ENCODE results near the gene RHOBTB3. TPM values are rescaled to one million over a fixed set of nuclear protein-coding genes. Genes with fewer than 3 reads are reported as not detected.

Gene RHOBTB3
- total RNA-seq, 1 donor from 2014 or later = 93.5 TPM

DNA sequence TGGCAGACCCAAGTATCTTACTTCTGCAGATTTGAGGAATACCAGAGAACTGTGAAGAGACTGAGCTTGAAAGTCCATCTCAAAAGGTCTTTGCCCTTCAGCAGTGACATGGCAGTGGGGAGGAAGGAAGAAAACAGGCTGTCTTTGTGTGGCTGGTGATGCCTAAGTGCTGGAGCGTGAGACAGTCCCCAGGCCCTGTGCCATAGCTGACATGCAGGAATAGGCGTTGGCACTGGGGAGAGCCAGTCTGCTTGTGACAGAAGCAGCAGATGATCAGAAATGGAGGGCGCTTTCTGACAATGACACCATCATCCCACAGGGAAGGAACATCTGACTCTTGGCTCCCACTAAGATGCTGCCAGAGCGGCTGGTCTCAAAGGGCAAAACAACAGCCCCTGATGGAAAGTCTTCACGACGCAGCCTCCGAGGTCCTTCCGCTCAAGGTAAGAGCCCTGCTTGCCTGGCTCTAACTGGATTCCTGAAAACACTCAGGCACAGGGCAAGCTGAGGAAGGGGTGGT is 106.9 kb downstream of the RHOBTB3 start:
- Histone ChIP-seq H3K36me3 (ENCODE audit: control insufficient read depth, insufficient read depth, low read length) (no peaks in the 10 kb centered on the region), H3K4me3 (ENCODE audit: low read depth, low read length) (no peak overlapping the region), H3K27me3 (ENCODE audit: control insufficient read depth, insufficient read depth, low read length) (no peaks in the 10 kb centered on the region)
- DNase-seq (ENCODE audit: low read depth) = no peak
- TF ChIP-seq, protein P1, sequence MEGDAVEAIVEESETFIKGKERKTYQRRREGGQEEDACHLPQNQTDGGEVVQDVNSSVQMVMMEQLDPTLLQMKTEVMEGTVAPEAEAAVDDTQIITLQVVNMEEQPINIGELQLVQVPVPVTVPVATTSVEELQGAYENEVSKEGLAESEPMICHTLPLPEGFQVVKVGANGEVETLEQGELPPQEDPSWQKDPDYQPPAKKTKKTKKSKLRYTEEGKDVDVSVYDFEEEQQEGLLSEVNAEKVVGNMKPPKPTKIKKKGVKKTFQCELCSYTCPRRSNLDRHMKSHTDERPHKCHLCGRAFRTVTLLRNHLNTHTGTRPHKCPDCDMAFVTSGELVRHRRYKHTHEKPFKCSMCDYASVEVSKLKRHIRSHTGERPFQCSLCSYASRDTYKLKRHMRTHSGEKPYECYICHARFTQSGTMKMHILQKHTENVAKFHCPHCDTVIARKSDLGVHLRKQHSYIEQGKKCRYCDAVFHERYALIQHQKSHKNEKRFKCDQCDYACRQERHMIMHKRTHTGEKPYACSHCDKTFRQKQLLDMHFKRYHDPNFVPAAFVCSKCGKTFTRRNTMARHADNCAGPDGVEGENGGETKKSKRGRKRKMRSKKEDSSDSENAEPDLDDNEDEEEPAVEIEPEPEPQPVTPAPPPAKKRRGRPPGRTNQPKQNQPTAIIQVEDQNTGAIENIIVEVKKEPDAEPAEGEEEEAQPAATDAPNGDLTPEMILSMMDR (IDR thresholded peaks at IDR 0.05; ENCODE audit: insufficient read depth, low read length, poor library complexity, severe bottlenecking) = no peak

DNA sequence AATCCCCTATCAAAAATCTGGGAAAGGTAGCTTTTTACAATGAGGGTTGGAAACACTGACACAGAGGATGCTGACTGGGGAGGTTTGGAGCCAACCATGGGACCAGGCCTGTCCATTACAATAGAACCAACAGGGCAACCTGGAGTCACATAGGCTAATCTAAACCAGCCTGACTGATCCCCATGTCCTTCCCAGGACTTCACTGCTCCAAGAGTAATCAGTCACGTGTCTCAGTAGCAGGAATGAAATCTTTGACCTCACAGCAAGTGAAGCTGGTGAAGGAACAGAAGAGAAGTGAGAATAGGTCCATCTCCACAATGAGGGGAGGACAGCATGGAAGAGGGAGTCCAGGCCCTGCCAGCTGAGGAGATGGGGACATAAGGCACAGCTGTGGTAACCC is 107.4 kb downstream of the RHOBTB3 start:
- TF ChIP-seq, protein P1 (IDR thresholded peaks at IDR 0.05; ENCODE audit: insufficient read depth, low read length, poor library complexity, severe bottlenecking) = no peak
- H3K4me3 ChIP-seq (ENCODE audit: low read depth, low read length) = no peak overlapping the region
- no peak for DNase-seq (ENCODE audit: low read depth)
- H3K36me3 ChIP-seq (ENCODE audit: control insufficient read depth, insufficient read depth, low read length) = no peaks in the 10 kb centered on the region
- H3K27me3 ChIP-seq (ENCODE audit: control insufficient read depth, insufficient read depth, low read length) = no peaks in the 10 kb centered on the region

DNA sequence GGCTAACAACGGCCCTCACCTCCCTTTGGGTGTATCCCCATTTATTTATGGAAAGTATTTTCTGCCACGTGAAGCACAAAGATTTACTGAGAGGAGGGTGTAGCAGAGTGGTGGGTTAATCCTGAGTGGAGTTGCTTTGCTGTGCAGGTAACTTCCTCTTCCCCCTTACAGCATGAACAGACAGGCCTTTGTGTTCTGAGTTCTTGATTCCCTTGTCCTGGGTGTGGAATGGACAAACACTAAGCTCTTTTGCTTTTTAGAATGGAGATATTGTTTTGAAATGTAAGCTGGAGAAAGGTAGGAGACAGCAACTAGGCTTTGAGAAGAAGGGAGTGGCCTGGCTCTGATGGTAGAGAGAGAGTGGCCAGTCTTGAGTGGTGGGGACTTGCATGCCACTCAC is 108.5 kb downstream of the RHOBTB3 start:
- DNase-seq (ENCODE audit: low read depth) = no peak

DNA sequence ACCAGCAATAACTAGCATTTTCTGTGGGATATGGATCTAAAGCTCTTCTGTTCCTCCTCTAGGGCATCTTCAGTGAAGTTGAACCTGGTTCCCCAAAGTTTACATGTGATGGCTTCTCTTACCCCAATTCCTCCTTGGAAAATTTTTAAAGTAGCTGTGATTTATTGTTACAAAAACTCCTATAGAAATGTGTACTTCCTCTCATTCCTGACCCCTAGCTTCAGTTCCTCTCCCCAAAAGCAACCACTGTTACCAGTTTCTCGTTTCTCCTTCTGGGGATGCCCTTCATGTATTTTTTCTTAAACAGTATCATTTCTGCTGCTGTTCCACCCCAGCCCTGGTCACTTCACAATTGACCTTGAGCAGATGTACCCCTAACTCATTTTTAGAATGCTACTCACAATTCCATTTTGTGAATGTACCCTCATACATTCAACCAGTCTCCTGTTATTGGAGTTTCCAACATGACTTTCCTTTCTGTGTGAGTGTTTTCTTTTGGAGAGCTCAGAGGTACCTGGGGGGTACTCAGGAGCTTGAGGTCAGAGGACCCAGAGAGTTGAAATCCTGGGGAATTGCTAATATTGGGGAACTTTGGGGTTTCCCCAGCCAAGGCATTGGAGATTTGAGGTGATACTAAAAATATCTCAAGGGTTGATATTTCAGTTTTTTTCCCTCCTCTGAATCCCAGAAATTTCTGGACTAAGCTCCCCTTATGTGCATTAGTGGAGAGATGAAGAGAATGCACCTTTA is 110.0 kb downstream of the RHOBTB3 start:
- Histone ChIP-seq H3K36me3 (ENCODE audit: control insufficient read depth, insufficient read depth, low read length) (no peaks in the 10 kb centered on the region), H3K4me3 (ENCODE audit: low read depth, low read length) (no peak overlapping the region), H3K27me3 (ENCODE audit: control insufficient read depth, insufficient read depth, low read length) (no peaks in the 10 kb centered on the region)
- TF ChIP-seq, protein P1 (IDR thresholded peaks at IDR 0.05; ENCODE audit: insufficient read depth, low read length, poor library complexity, severe bottlenecking) = no peak
- DNase-seq (ENCODE audit: low read depth) = no peak

More for the DNA sequence above, 108.5 kb downstream of the RHOBTB3 start:
- H3K36me3 ChIP-seq (ENCODE audit: control insufficient read depth, insufficient read depth, low read length) = no peaks in the 10 kb centered on the region
- TF ChIP-seq, protein P1 (IDR thresholded peaks at IDR 0.05; ENCODE audit: insufficient read depth, low read length, poor library complexity, severe bottlenecking) = no peak
- no peak overlapping the region for H3K4me3 ChIP-seq (ENCODE audit: low read depth, low read length)
- no peaks in the 10 kb centered on the region for H3K27me3 ChIP-seq (ENCODE audit: control insufficient read depth, insufficient read depth, low read length)

DNA sequence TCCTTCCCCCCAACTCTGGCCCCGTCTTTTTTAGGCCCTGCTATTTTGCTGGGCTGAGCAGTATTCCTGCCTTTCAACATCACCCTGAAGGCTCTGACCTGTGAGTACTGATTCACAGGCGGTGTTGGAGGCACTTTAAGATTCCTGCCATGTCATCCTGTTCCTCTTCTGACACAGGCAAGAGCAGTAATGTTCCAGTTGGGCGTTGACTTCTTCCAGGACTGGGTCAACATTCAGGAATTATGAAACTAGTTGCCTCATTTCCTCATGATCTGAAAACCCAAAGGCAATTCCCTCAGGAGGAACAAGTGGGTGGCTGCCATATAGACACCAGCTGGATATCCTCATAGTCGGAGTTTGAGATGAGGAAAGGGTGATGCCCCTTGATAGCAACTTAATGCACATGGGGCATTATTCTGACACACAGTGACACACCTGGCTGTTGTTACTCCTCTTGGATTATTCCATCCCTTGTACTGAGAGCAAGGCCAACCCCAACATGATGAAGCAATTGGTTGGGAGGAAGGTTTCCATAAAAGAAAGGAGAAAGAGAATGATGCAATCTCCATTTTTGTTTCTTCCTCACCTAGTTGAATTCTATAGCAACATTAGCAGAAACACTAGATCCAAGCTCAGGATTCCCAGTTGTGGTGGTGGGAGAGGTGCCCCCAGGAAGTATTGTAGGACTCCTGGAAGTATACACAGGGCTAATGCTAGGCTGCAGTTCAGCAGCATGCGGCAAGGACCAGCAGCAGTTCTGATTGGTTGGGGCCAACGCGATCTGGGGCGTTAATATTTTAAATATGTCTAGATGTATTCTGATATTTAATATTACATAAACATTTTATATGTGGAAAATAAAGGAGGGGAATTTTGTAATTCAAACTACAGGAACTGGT is 111.0 kb downstream of the RHOBTB3 start:
- TF ChIP-seq, protein P1 (IDR thresholded peaks at IDR 0.05; ENCODE audit: insufficient read depth, low read length, poor library complexity, severe bottlenecking) = no peak
- no peak for DNase-seq (ENCODE audit: low read depth)
- H3K36me3 ChIP-seq (ENCODE audit: control insufficient read depth, insufficient read depth, low read length) = no peaks in the 10 kb centered on the region

More for the DNA sequence above, 111.0 kb downstream of the RHOBTB3 start:
- no peaks in the 10 kb centered on the region for H3K27me3 ChIP-seq (ENCODE audit: control insufficient read depth, insufficient read depth, low read length)
- H3K4me3 ChIP-seq (ENCODE audit: low read depth, low read length) = no peak overlapping the region

Measured in kidney epithelial cell (primary cell).